IMR-90 (cell line): ENCODE data around the gene ROBO4. TPM values are rescaled to one million over a fixed set of nuclear protein-coding genes. Genes with fewer than 3 reads are reported as not detected.

Experiments
- ATAC-seq: fragments of 200-7000 bp; cut with Tn5 transposase; 2 replicates; pipeline ENCODE4 v1.9.1; 2020; ENCODE audit warnings: low read depth, mild to moderate bottlenecking, moderate library complexity
- BruUV-seq: library from RNA; stranded (reverse); fragments of 400-500 nt; replicated peaks from 2 replicates; lab custom pipeline; 2021; lab: Mats Ljungman, UMichigan
- CTCF ChIA-PET: fragments of 300-600 bp; formaldehyde crosslinking; extraction: SDS; loops from one replicate; lab custom pipeline; 2021; ENCODE audit warnings: antibody characterized with exemption; lab: Yijun Ruan, JAX
- POLR2A ChIA-PET: fragments of 300-600 bp; sonication (Branson Sonifier 250); formaldehyde crosslinking; loops from one replicate; lab custom pipeline; 2022; ENCODE audit warnings: antibody characterized with exemption; ENCODE audit not compliant: unreplicated experiment; lab: Charles Lee
- DNase-seq: peaks from one replicate; pipeline ENCODE4 v3.0.0; 2013
- H2AFZ ChIP-seq: replicated peaks from 2 replicates; pipeline ENCODE3; 2013; ENCODE audit warnings: low read length, mild to moderate bottlenecking; ENCODE audit not compliant: poor library complexity
- H2AK5ac ChIP-seq: 2 replicates; pipeline ENCODE4 v1.6.1; 2013; ENCODE audit warnings: low read depth, low read length, inconsistent platforms
- H2AK9ac ChIP-seq: replicated peaks from 2 replicates; pipeline ENCODE3; 2013; ENCODE audit warnings: mild to moderate bottlenecking, low read depth, low read length, moderate library complexity; ENCODE audit not compliant: poor library complexity
- H2BK120ac ChIP-seq: 2 replicates; pipeline ENCODE4 v1.6.1; 2013; ENCODE audit warnings: low read depth, low read length, inconsistent platforms
- H2BK15ac ChIP-seq: 3 replicates; pipeline ENCODE4 v1.6.1; 2013; ENCODE audit warnings: low read depth, low read length, inconsistent platforms
- H2BK20ac ChIP-seq: 2 replicates; pipeline ENCODE4 v1.6.1; 2013; ENCODE audit warnings: low read depth, mild to moderate bottlenecking, inconsistent platforms, low read length, moderate library complexity
- H2BK5ac ChIP-seq: 2 replicates; pipeline ENCODE4 v1.6.1; 2013; ENCODE audit warnings: mild to moderate bottlenecking, low read depth, low read length, inconsistent platforms; ENCODE audit not compliant: poor library complexity, severe bottlenecking
- H3K14ac ChIP-seq: replicated peaks from 2 replicates; pipeline ENCODE4 v1.6.1; 2013; ENCODE audit warnings: low read depth, low read length, inconsistent platforms
- H3K18ac ChIP-seq: 2 replicates; pipeline ENCODE4 v1.6.1; 2013; ENCODE audit warnings: low read depth, low read length, control low read depth
- H3K23ac ChIP-seq: 2 replicates; pipeline ENCODE4 v1.6.1; 2013; ENCODE audit warnings: low read depth, low read length, inconsistent platforms
- H3K27ac ChIP-seq: 2 replicates; pipeline ENCODE4 v1.5.1; 2013; ENCODE audit warnings: mild to moderate bottlenecking, control low read depth, low read length; ENCODE audit not compliant: insufficient read depth
- H3K27me3 ChIP-seq: 2 replicates; pipeline ENCODE4 v1.6.1; 2013; ENCODE audit warnings: low read length; ENCODE audit not compliant: control insufficient read depth, insufficient read depth
- H3K36me3 ChIP-seq: 2 replicates; pipeline ENCODE4 v1.6.1; 2013; ENCODE audit warnings: low read length, mixed read lengths; ENCODE audit not compliant: control insufficient read depth, insufficient read depth
- H3K4ac ChIP-seq: 2 replicates; pipeline ENCODE4 v1.6.1; 2013; ENCODE audit warnings: low read depth, low read length, inconsistent platforms
- H3K4me1 ChIP-seq: 2 replicates; pipeline ENCODE4 v1.6.1; 2013; ENCODE audit warnings: low read length, mixed read lengths; ENCODE audit not compliant: control insufficient read depth, insufficient read depth
- H3K4me2 ChIP-seq: 2 replicates; pipeline ENCODE4 v1.6.1; 2013; ENCODE audit warnings: low read depth, mild to moderate bottlenecking, control low read depth, low read length, moderate library complexity
- H3K4me3 ChIP-seq: 2 replicates; pipeline ENCODE4 v1.5.1; 2013; ENCODE audit warnings: low read depth, mild to moderate bottlenecking, control low read depth, low read length, moderate library complexity; ENCODE audit not compliant: insufficient read depth
- H3K56ac ChIP-seq: 2 replicates; pipeline ENCODE4 v1.6.1; 2013; ENCODE audit warnings: low read length, inconsistent platforms; ENCODE audit not compliant: insufficient read depth; ENCODE audit errors: extremely low read depth
- H3K79me1 ChIP-seq, 2 experiments: 2 replicates each; pipeline ENCODE4 v1.6.1; 2013; ENCODE audit warnings: low read length in 2 of 2, inconsistent platforms in 1 of 2, low read depth in 1 of 2
- H3K9ac ChIP-seq: 2 replicates; pipeline ENCODE4 v1.6.1; 2013; ENCODE audit warnings: low read depth, low read length, control low read depth
- H3K9me1 ChIP-seq: 2 replicates; pipeline ENCODE4 v1.6.1; 2013; ENCODE audit warnings: low read length, inconsistent platforms; ENCODE audit not compliant: insufficient read depth
- H3K9me3 ChIP-seq: 2 replicates; pipeline ENCODE4 v1.6.1; 2013; ENCODE audit warnings: low read length; ENCODE audit not compliant: control insufficient read depth, insufficient read depth
- H4K20me1 ChIP-seq: 2 replicates; pipeline ENCODE4 v1.6.1; 2013; ENCODE audit warnings: low read length, inconsistent platforms; ENCODE audit not compliant: insufficient read depth
- H4K5ac ChIP-seq: 2 replicates; pipeline ENCODE4 v1.6.1; 2013; ENCODE audit warnings: mild to moderate bottlenecking, low read depth, low read length, control low read depth
- H4K8ac ChIP-seq, 2 experiments: 2 replicates each; pipeline ENCODE4 v1.6.1; 2013; ENCODE audit warnings: low read depth in 2 of 2, low read length in 2 of 2, control low read depth in 1 of 2, inconsistent platforms in 1 of 2
- H4K91ac ChIP-seq: 2 replicates; pipeline ENCODE4 v1.6.1; 2013; ENCODE audit warnings: low read depth, low read length, inconsistent platforms; ENCODE audit not compliant: insufficient read depth
- FOS ChIP-seq: fragments of 150-350 bp; IDR thresholded peaks from 2 replicates; pipeline ENCODE4 v1.6.1; 2016; ENCODE audit warnings: low read depth, low read length
- RAD21 ChIP-seq: IDR thresholded peaks from 2 replicates; pipeline ENCODE4 v1.6.1; 2012; ENCODE audit warnings: low read length, improper control_type of control experiment
- WGBS, 2 experiments: methylation state at CpG; one replicate each; pipeline versions ENCODE4 v1.1.5 to v1.1.7; 2013; ENCODE audit warnings: missing lambda C conversion rate in 2 of 2; ENCODE audit not compliant: insufficient read length in 1 of 2; ENCODE audit errors: extremely low coverage in 2 of 2; 5-methylcytosine and 5-hydroxymethylcytosine counted together
- dilution Hi-C: fragments of 300-500 bp; cut with HindIII; formaldehyde crosslinking; loops from one replicate; pipeline ENCODE4 v1.14.3; 2018; ENCODE audit warnings: low sequenced_read_pairs; ENCODE audit not compliant: unreplicated experiment
- in situ Hi-C: fragments of 300-500 bp; cut with MboI; formaldehyde crosslinking; loops from 3 replicates; pipeline ENCODE4 v1.14.3; 2019; ENCODE audit warnings: low sequenced_read_pairs, inconsistent platforms, mixed read lengths
- intact Hi-C: fragments of 100-400 bp; cut with micrococcal nuclease; formaldehyde crosslinking; loops from 2 replicates; pipeline ENCODE4 v1.10.0; 2022
- polyA plus RNA-seq, 3 experiments: library from polyadenylated mRNA; depleted of rRNA; stranded (reverse); fragments of >200 nt; gene quantifications; 2 replicates each; pipeline ENCODE4 v1.2.3, GENCODE V29; 2012; ENCODE audit warnings: low replicate concordance in 1 of 3
- total RNA-seq: library from RNA; depleted of rRNA; stranded (reverse); fragments of >200 nt; gene quantifications from 2 replicates; pipeline ENCODE4 v1.2.3, GENCODE V29; 2012
- TF ChIP-seq, protein P1 (sequence below): conservative IDR thresholded peaks from 2 replicates; pipeline ENCODE4 v1.5.1; 2012; ENCODE audit warnings: mild to moderate bottlenecking, low read depth, low read length, improper control_type of control experiment

The ROBO4 gene
- total and polyA plus RNA-seq, 2 of the 4 experiments (the other 2 are of a cell fraction): 0.72 to 0.82 TPM

DNA sequence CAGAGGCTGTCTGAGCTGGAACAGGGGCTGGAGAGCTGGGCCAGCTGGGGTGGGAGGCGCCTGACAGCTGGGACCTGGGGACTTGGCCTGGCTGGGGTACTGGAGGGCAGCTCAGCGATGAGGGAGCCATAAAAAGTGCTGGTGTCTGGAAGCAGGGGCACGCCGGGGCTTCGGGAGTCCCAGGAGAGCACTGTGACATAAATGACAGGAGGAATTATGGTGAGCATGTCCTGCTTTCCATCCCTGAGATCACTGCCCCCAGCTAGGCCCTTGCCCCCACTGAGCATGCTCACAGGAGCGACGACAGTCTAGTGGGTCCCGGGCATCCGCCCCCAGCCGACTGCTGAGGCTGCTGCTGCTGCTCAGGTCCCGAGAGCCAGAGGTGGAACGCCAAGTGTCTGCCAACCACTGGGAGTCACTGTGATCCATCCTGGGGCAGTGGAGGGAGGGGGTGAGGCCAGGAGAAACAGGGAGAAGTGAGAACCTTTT is 6.2 kb downstream of the ROBO4 start:
- in situ Hi-C loops: no loop called here
- BruUV-seq: no TSS peak
- no peak overlapping the region for H2AK5ac ChIP-seq
- H3K79me1 ChIP-seq: no peaks in the 10 kb centered on the region
- ChIA-PET POLR2A (no interaction called here), CTCF (no interaction called here)
- H2BK20ac ChIP-seq: no peak overlapping the region
- peak overlapping the region; percentile 6 for H2AK9ac ChIP-seq
- H3K27me3 ChIP-seq: no peaks in the 10 kb centered on the region
- H3K14ac ChIP-seq: no peak overlapping the region
- H2BK15ac ChIP-seq: no peak overlapping the region
- no peak overlapping the region for H2BK5ac ChIP-seq
- no peaks in the 10 kb centered on the region for H3K9me3 ChIP-seq
- 82% methylated on average over 3 of the region's 12 CpGs; no CpG with 5 or more reads in 1 of the 2 experiments for WGBS, 2 experiments
- H3K4ac ChIP-seq: no peak overlapping the region
- no peak overlapping the region for H3K9ac ChIP-seq
- no peak overlapping the region for H4K91ac ChIP-seq
- peaks cover 2% of the 10 kb centered on the region; the same call in 1 of the 2 replicates for H3K4me1 ChIP-seq
- H3K36me3 ChIP-seq: no peaks in the 10 kb centered on the region
- ATAC-seq (peak; percentile 26; the same call in 1 of the 2 replicates), DNase-seq (no peak)
- no peak overlapping the region for H3K23ac ChIP-seq
- H3K9me1 ChIP-seq: 0 out of 2 replicates have a peak, but pooled peaks cover 3% of the 10 kb centered on the region
- H4K8ac ChIP-seq: no peak overlapping the region
- no peak overlapping the region for H4K5ac ChIP-seq
- TF ChIP-seq, protein P1, sequence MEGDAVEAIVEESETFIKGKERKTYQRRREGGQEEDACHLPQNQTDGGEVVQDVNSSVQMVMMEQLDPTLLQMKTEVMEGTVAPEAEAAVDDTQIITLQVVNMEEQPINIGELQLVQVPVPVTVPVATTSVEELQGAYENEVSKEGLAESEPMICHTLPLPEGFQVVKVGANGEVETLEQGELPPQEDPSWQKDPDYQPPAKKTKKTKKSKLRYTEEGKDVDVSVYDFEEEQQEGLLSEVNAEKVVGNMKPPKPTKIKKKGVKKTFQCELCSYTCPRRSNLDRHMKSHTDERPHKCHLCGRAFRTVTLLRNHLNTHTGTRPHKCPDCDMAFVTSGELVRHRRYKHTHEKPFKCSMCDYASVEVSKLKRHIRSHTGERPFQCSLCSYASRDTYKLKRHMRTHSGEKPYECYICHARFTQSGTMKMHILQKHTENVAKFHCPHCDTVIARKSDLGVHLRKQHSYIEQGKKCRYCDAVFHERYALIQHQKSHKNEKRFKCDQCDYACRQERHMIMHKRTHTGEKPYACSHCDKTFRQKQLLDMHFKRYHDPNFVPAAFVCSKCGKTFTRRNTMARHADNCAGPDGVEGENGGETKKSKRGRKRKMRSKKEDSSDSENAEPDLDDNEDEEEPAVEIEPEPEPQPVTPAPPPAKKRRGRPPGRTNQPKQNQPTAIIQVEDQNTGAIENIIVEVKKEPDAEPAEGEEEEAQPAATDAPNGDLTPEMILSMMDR: 0 out of 2 replicates have a peak, but pooled peaks have one; percentile 16
- no peak for TF ChIP-seq FOS
- 0 out of 2 replicates have a peak, but pooled peaks have one; percentile 1 for TF ChIP-seq RAD21
- H2BK120ac ChIP-seq: no peak overlapping the region
- no peak overlapping the region for H3K4me2 ChIP-seq
- intact Hi-C loops: no loop called here
- no peak overlapping the region for H3K18ac ChIP-seq
- H3K27ac ChIP-seq: no peak overlapping the region
- H3K56ac ChIP-seq: no peak overlapping the region
- H2AFZ ChIP-seq: peak overlapping the region; percentile 56
- H3K4me3 ChIP-seq: no peak overlapping the region
- dilution Hi-C loops: no loop called here
- no peaks in the 10 kb centered on the region for H4K20me1 ChIP-seq
